H4 (cell line): Measurements from ENCODE around the gene ATP9B. TPM values are rescaled to one million over a fixed set of nuclear protein-coding genes. Genes with fewer than 3 reads are reported as not detected.

ENCODE experiments used
- DNase-seq: peaks from one replicate; pipeline ENCODE4 v3.0.0-alpha.2; 2015; ENCODE audit warnings: low spot score
- total RNA-seq: library from RNA; depleted of rRNA; stranded (reverse); fragments of >200 nt; shearing (Covaris generic); gene quantifications from 2 replicates; pipeline ENCODE4 v1.2.3, GENCODE V29; 2014

ATP9B gene
- total RNA-seq, 1 experiment from 2014 or later, result 9.4 TPM

DNA sequence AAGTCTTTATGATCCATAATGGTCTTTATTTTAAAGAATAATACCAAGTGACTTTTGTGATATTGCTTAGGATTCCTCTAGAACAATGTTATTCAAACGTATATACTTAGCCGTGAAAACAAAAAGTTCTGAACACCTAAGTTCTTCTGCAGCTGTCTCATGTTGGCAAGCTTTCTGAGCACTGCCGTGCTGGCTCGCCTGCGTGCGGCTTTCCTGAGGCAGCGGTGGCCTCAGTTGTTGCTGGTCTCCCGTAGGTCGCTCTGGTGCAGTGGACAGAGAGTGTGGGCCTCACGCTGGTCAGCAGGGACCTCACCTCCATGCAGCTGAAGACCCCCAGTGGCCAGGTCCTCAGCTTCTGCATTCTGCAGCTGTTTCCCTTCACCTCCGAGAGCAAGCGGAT is 259.7 kb downstream of the ATP9B start:
- no peak for DNase-seq

DNA sequence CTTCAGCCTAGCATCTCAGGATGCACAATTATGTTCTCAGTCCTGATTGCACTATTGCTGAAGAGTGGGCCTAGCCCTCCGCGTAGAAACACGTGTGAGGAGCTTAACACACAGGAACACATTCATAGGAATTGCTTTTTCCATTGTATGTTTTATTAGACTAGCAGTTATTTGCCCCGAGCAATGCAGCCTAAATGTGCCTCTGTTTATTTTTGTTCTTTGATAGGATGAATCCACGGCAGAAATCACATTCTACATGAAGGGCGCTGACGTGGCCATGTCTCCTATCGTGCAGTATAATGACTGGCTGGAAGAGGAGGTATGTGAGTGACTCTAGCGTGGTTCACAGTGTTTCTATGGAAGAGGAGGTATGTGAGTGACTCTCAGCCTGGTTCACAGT is 260.6 kb downstream of the ATP9B start:
- DNase-seq, result no peak

DNA sequence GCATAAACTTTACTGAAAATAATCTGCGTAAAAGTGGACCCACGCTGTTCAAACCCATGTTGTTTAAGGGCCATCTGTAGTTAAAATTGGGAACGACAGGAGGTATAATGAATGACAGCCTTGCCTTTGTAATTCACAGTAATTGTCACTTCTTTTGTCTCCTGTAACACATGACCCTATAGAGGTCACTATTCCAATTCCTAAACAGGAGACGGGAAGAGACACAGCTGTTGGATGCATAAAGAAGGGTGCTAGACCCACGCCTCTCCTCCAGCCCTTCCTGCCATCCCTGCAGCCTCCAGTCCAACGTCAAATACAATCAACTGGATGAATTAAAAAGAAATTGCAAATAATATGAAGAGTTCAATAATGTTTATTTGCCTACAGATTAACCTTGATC is 263.5 kb downstream of the ATP9B start:
- no peak for DNase-seq

DNA sequence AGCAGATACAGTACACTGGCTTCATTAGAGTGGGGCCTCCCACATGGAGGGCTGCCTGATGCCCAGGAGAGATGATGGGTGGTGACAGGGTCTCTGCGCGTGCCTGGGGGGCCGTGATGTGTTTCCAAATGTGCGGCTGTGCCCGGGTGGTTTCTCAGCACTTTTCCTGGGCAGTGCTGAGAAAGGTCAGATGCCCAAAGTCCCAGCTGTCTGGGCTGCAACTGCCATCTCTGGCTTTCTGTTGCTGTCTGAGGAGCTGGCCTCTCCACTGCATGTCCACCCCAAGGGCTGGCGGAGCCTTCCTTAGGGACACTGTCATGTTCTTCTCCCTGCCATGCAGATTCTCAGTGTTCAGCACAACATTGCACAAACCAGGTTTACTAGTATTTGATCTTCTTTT is 263.9 kb downstream of the ATP9B start:
- no peak for DNase-seq

DNA sequence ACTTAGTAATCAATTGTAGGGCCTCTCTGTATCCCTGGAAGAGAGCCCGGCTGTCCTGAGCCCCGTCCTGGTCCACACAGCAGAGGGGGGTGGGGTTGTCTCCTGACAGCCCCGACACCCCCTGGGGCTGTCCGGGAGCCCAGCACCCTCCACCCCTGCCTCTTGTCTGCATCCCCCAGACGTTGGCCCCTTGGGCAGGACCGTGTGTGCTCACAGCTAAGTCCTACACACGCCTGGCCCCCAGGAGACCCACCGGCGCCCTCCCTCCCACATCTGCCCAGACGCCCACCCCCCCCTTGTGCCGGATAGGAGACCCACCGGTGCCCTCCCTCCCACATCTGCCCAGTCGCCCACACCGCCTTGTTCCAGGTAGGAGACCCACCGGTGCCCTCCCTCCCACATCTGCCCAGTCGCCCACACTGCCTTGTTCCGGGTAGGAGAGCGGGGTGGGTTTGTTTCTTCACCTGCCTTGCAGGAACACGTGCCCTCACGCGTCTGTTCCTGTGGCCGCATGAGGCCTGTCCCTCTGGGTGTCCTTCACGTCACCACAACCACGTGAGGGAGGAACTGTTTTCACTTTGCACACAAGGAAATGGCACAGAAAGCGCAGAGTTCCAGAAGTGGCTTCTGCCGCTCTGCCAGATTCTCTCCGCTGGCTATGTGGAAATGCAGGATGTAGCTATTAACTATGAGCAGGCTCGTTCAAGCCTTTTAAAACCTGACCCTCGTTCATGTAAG is 265.5 kb downstream of the ATP9B start:
- no peak for DNase-seq

DNA sequence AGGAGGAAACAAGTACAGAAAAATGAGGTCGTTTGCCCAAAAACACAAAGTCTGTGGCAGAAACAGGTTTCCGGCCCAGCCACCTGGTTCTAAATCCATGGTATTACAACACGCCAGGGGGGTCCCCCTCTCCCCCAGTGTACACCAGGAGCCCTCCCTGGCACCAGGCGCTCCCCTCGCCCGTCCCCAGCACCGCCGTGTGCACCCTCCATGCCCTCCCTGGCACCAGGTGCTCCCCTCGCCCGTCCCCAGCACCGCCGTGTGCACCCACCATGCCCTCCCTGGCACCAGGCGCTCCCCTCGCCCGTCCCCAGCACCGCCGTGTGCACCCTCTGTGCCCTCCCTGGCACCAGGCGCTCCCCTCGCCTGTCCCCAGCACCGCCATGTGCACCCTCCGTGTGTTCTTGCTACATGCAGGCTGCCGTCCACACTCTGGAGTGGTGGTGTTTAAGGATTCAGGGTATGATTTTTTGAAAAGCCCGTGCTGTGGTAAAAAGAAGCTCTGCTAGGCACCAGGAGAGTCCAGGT is 266.7 kb downstream of the ATP9B start:
- DNase-seq, result no peak

DNA sequence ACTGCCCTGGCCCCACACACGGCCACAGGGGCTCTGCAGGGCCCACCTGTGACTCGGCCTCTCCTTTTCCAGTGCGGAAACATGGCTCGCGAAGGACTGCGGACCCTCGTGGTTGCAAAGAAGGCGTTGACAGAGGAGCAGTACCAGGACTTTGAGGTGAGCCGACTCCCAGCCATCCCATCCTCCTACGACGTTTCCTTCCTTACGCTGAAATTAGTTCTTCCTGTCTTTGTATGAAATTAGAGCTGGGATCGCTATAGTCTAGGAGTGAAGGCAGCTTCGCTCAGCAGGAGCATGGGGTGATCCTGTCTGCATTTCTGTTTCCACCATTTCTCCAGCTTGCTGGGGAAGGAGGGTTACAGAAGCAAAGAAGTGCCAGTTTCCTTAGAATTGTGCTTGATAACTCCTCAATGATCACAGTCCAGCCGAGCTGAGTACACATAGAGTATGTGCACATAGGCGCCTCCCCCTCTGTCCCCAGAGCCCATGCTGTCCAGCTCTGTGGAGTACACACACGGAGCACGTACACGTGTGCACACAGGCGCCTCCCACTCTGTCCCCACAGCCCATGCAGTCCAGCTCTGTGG is 267.5 kb downstream of the ATP9B start:
- DNase-seq, result no peak

DNA sequence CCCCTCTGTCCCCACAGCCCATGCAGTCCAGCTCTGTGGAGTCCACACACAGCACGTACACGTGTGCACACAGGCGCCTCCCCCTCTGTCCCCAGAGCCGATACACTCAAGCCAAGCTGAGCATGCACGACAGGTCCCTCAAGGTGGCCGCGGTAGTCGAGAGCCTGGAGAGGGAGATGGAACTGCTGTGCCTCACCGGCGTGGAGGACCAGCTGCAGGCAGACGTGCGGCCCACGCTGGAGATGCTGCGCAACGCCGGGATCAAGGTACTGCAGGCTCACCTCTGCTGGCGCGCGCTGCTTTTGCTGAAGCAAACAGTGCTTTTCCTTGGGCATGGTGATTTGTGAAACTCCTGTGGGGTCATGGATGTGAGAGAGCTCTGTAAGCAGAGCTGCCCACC is 268.0 kb downstream of the ATP9B start:
- no peak for DNase-seq

DNA sequence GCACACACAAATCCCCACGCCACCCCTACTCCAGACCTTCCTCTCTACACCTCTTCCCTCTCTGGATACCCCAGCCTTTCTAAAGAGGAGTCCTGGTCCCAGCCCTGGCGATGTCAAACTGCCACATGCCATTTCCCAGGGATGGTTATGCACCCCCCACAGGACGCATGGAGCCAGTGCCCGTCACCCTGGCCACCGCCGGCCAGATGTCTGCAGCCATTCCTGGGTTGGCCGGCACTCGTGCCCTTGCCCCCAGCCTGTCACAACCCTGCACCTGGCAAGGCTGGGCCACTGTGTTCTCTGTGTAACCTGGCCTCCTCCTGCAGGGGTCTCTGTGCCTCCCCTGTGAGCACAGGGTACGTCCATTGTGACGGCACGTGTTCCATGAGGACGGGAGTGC is 268.4 kb downstream of the ATP9B start:
- DNase-seq, result no peak

DNA sequence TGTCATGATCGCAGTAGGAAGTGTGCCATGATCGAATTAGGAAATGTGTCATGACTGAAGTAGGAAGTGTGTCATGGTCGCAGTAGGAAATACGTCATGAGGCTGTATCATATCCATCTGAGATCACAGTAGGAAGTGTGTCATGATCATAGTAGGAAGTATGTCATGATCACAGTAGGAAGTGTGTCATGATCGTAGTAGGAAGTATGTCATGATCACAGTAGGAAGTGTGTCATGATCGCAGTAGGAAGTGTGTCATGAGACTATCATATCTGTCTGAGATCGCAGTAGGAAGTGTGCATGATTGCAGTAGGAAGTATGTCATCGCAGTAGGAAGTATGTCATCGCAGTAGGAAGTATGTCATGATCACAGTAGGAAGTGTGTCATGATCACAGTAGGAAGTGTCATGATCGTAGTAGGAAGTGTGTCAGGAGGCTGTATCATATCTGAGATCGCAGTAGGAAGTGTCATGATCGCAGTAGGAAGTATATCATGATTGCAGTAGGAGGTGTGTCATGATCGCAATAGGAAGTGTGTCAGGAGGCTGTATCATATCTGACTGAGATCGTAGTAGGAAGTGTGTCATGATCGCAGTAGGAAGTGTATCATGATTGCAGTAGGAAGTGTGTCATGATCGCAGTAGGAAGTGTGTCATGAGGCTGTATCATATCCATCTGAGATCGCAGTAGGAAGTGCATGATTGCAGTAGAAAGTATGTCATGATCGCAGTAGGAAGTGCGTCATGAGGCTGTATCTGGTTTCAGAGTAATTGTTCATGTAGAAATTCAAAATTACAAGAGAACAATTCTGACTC is 270.1 kb downstream of the ATP9B start:
- DNase-seq, result no peak

DNA sequence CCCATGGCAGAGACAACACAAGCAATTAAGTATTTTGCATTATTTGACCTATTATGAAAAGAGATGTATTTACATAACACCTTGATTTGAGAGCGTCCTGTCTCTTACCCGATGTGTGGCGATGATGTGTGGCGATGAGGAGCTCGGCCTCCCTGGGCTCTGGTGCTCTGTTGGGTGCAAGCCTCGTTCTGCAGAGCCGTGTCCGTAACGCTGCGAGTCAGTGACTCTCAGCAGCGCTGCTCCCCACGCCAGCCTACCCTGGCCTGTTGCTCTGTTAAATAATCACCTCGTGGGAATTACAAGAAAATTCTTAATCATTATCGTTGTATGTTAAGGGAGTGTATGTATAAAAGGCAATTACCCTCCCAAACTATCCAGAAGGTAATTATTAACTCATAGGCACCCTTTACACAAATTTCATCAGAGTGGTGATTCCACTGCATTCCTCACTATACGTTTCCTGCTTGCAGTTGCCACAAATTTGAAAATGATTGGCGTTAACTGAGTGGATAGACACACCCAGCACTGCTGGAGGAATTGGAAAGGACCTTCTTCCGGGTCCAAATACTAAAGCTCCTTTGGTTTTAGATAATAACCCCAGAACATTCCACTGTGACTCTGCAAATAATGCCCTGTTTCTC is 274.5 kb downstream of the ATP9B start:
- DNase-seq, result no peak

DNA sequence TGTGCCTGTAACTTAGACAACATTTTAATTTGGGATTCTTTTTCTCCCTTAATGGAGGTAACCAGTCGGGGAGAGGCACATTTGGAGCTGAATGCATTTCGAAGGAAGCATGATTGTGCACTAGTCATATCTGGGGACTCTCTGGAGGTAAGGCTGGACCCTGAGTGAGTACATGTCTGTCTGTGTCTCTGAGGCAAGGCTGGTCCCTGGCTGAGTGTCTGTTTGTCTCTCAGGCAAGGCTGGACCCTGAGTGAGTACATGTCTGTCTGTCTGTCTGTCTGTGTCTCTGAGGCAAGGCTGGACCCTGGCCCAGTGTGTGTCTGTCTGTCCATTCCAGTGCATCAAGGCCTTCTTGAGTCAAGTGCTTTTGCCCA is 275.0 kb downstream of the ATP9B start:
- DNase-seq, result no peak

DNA sequence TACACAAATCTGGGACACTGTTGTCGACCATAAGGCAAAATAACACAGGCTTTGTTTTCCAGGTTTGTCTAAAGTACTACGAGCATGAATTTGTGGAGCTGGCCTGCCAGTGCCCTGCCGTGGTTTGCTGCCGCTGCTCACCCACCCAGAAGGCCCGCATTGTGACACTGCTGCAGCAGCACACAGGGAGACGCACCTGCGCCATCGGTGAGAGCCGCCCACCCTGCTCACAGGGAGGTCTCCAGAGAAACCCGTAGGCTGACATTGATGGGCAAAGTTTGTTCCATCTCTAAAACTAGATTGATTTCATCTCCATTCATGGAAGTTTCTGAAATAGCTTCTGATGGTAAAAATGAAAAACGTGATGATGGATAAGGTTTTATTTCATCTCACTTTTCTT is 276.2 kb downstream of the ATP9B start:
- no peak for DNase-seq

DNA sequence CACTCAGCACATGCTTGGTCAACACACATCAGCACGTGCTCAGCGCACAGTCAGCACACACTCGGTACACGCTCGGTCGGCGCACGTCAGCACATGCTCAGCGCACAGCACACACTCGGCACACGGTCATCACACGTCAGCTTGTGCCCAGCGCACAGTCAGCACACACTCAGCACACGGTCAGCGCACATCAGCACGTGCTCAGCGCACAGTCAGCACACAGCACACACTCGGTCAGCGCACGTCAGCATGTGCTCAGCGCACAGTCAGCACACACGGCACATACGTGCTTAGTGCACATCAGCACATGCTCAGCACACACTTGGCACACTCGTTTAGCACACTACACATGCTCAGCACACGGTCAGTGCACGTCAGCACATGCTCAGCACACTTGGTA is 276.8 kb downstream of the ATP9B start:
- DNase-seq, result no peak

DNA sequence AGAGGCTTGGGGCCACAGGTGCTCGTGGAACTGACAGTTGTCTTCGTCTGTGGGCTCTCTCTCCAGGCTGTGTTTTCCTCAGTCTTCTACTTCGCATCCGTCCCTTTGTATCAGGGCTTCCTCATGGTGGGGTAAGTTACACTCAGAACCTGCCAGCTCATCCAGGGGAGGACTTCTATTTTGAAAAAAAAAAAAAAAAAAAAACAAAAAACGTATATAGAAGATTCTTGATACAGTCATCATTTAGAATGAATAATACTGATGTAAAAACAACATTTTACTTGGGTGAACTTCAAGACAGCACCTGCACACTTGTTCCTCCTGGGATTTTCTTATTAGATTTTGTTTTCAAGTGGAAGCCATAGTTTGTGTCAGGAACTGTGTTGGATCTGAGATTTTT is 278.9 kb downstream of the ATP9B start:
- no peak for DNase-seq

DNA sequence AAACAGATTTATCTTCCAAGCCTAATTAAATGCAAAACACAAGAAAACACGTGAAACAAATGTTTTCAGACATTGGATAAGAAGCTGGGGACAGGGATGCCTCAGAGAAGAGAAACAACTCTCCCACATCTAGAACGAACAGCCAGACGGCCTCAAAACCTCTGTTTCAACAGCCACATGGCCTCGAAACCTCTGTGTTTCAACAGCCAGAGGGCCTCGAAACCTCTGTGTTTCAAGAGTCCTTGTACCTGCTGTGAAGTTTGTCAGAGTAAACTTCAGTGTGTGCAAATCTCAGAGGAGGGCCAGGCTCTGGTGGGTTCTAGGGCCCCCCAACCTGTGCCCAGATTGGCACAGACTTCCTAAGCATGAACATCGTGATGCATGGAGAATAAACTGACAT is 283.2 kb downstream of the ATP9B start:
- DNase-seq, result no peak

DNA sequence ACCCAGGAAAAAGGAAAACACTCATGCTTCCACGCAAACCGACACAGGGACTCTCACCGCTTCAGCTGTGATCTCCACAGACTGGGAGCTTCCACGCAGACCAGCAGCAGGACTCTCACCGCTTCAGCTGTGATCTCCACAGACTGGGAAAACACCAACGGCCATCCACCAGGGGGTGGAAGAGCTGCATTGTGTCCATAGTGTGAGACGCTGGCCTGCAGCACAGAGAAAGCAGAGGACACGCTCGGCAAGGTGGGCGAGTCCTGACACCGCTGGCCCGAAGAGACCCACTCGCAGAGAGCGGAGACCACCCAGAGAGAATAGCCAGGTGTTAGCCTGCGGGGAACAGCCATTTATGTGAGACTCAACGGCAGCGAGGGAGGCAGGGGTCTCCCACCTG is 284.1 kb downstream of the ATP9B start:
- DNase-seq, result no peak

DNA sequence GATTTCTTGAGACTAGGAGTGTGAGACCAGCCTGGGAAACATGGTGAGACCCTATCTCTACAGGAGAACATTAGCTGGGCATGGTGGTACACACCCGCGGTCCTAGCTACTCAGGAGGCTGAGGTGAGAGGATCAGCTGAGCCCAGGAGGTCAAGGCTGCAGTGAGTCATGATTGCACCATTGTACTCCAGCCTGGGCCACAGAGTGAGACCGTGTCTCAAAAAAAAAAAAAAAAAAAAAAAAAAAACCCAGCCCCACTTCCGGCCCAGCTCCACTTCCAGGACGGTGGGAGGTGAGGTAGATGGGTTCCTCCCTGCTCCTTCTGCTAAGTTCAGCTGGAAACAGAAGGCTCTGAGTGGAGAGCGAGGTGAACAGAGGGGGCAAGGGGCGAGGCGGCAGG is 285.2 kb downstream of the ATP9B start:
- DNase-seq, result no peak

DNA sequence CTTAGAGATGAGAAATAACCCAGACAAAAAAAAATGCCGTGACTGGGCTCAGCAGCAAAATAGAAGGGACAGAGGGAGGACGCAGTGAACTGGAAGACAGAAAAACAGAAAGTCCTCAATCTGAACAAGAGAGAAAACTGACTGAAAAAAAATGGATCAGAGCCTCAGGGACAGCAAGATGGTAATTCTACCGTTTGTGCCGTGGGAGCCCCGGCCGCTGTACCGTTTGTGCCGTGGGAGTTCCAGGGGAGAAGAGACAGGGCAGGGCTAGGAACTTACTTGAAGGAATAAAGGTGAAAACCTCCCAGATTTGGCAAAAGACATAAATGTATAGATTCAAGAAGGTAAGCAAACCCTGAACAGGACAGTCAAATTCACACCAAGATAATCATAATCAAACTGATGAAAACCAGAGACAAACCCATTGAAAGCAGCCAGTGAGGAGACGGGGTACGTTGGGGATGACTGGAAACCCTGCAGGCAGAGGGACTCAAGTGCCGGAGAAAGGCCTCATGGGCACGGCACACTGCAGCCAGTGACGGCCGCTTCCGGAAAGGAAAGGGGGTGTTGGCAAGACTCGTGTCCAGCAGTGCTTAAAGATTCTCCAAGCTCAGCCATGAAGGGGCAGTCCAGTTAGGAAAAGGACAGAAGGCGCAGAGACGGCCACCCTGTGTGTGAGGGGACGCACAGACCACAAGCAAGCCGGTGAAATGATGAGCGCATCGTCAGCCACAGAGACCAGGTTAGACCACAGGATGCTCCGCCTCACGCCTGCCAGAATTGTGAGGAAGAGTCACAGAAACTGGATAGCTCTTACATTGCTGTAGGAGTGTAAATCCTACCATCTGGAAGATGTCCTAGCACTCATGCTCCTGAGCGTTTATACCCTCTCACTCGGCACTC is 286.5 kb downstream of the ATP9B start:
- no peak for DNase-seq

DNA sequence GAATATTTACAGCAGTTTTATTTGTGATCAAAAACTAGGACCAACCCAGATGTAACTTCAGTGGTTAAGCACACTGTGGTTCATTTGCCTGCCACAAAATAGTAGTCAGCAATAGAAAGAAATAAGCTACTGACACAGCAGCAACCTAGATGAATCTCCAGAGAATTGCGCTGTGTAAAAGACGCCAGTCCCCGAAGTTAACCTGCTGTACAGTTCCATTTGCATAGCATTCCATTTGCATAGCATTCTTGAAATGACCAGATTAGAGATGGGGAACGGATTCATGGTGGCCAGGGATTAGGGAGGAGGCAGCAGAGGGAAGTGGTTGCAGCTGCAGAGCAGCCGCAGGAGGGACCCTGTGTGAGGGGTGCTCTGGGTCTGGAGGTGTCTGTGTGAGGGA is 287.2 kb downstream of the ATP9B start:
- DNase-seq, result no peak

DNA sequence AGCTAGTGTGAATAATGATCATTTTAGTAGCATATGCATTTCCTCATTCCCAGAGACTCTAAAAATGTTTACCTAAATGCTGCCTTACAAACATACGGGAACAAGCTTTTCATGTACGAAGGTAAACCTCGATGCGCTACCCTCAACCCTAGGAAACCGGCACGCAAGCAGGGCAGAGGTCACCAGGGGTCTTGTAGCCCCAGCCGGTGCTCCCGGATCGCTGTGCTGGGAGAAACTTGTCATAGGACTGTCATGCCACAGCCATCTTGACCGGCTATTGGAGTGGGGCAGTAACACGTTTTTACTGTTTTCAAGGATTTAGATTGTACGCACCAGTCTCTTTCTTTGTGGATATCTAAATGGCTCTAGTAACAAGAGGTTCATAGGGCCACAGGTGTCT is 291.7 kb downstream of the ATP9B start:
- DNase-seq, result no peak
